Activated CD4-positive, alpha-beta T cell treated with anti-CD3 and anti-CD28 coated beads for 24 hours (primary cell): ENCODE data around the gene DNAH14.
"Not testable (repeated sequence)": the region's sequence is repeated elsewhere in the genome, so short reads cannot be mapped to it uniquely, and the experiment has no call there.

Experiments
- DNase-seq, 2 donors: peaks; one replicate each; pipeline ENCODE4 v3.0.0-alpha.2; 2020; ENCODE audit warnings: low read depth in 2 of 2

Gene DNAH14

GRCh38 chr1:224929335-224930237, at the start of gene DNAH14:
TSS of gene DNAH14 (plus strand) at chr1:224929675. CDS start at chr1:224952703, 23,028 bp downstream.
- peak in 1 of 2 donors; percentile 0 for DNase-seq

- no peak for DNase-seq
Observed at GRCh38 chr1:224880593-224881307, 48.7 kb upstream of the DNAH14 start.

- not testable (repeated sequence) for DNase-seq
Observed at GRCh38 chr1:224881308-224881692, 48.2 kb upstream of the DNAH14 start.

GRCh38 chr1:224881762-224882211, 47.7 kb upstream of the DNAH14 start:
- no peak for DNase-seq

GRCh38 chr1:224882264-224882663, 47.2 kb upstream of the DNAH14 start:
- DNase-seq: no peak

- DNase-seq: no peak
Observed at GRCh38 chr1:224883091-224883490, 46.4 kb upstream of the DNAH14 start.

- no peak for DNase-seq
Observed at GRCh38 chr1:224884361-224884801, 45.1 kb upstream of the DNAH14 start.

GRCh38 chr1:224885376-224885775, 44.1 kb upstream of the DNAH14 start:
- DNase-seq: not testable (repeated sequence)

- no peak for DNase-seq
Observed at GRCh38 chr1:224894915-224895314, 34.6 kb upstream of the DNAH14 start.

- DNase-seq: no peak
Observed at GRCh38 chr1:224896130-224896781, 33.2 kb upstream of the DNAH14 start.

- DNase-seq: no peak
Observed at GRCh38 chr1:224897529-224898327, 31.7 kb upstream of the DNAH14 start.

- no peak for DNase-seq
Observed at GRCh38 chr1:224898937-224899336, 30.5 kb upstream of the DNAH14 start.

- no peak for DNase-seq
Observed at GRCh38 chr1:224900062-224900630, 29.3 kb upstream of the DNAH14 start.

GRCh38 chr1:224901087-224901810, 28.2 kb upstream of the DNAH14 start:
- DNase-seq: no peak

GRCh38 chr1:224903955-224904354, 25.5 kb upstream of the DNAH14 start:
- no peak for DNase-seq

- no peak for DNase-seq
Observed at GRCh38 chr1:224906340-224906739, 23.1 kb upstream of the DNAH14 start.

GRCh38 chr1:224911217-224911616, 18.3 kb upstream of the DNAH14 start:
- no peak for DNase-seq

GRCh38 chr1:224914292-224914900, 15.1 kb upstream of the DNAH14 start:
- DNase-seq: no peak

GRCh38 chr1:224919508-224919907, 10.0 kb upstream of the DNAH14 start:
- DNase-seq: no peak

GRCh38 chr1:224920930-224921329, 8.5 kb upstream of the DNAH14 start:
- DNase-seq: no peak
